OCI-LY1 (cell line): ENCODE data around the gene MFSD8.
"Not testable (repeated sequence)": the region's sequence is repeated elsewhere in the genome, so short reads cannot be mapped to it uniquely, and the experiment has no call there.

Experiments
- H2AFZ ChIP-seq: fragments of 200-600 bp; sonication (generic), shearing (Covaris generic); 2 replicates; pipeline ENCODE4 v1.6.0; 2014; ENCODE audit warnings: antibody characterized with exemption, mild to moderate bottlenecking, low read length
- H3F3A ChIP-seq: fragments of 200-600 bp; sonication (generic), shearing (Covaris generic); 2 replicates; pipeline ENCODE4 v1.6.0; 2014; ENCODE audit warnings: mild to moderate bottlenecking, antibody characterized with exemption, low read length, moderate library complexity; ENCODE audit not compliant: insufficient read depth
- H3K27ac ChIP-seq: fragments of 200-600 bp; sonication (generic); 2 replicates; pipeline ENCODE4 v1.5.1; 2014; ENCODE audit warnings: low read length, mixed run types, mild to moderate bottlenecking, low read depth; ENCODE audit not compliant: poor library complexity, severe bottlenecking
- H3K27me3 ChIP-seq: fragments of 200-600 bp; sonication (generic); 2 replicates; pipeline ENCODE4 v1.6.0; 2014; ENCODE audit warnings: antibody characterized with exemption, mild to moderate bottlenecking, low read length, moderate library complexity; ENCODE audit not compliant: insufficient read depth
- H3K36me3 ChIP-seq: fragments of 200-600 bp; sonication (generic); 2 replicates; pipeline ENCODE4 v1.6.1; 2014; ENCODE audit warnings: mild to moderate bottlenecking, antibody characterized with exemption, low read length, moderate library complexity, mixed read lengths; ENCODE audit not compliant: insufficient read depth
- H3K4me1 ChIP-seq: fragments of 200-600 bp; sonication (generic); 2 replicates; pipeline ENCODE4 v1.5.1; 2014; ENCODE audit warnings: mild to moderate bottlenecking, low read length, moderate library complexity; ENCODE audit not compliant: insufficient read depth, severe bottlenecking
- H3K4me2 ChIP-seq: fragments of 200-600 bp; sonication (generic), shearing (Covaris generic); 2 replicates; pipeline ENCODE4 v1.6.1; 2014; ENCODE audit warnings: low read length
- H3K4me3 ChIP-seq: fragments of 200-600 bp; sonication (generic); 2 replicates; pipeline ENCODE4 v1.5.1; 2014; ENCODE audit warnings: low read length, low read depth, mild to moderate bottlenecking, mixed read lengths; ENCODE audit not compliant: poor library complexity, severe bottlenecking
- H3K79me2 ChIP-seq: fragments of 200-600 bp; shearing (Covaris generic); 2 replicates; pipeline ENCODE4 v1.6.1; 2016; ENCODE audit warnings: mixed run types, low read length, mixed read lengths; ENCODE audit not compliant: insufficient read depth
- H3K9ac ChIP-seq: fragments of 200-600 bp; sonication (generic), shearing (Covaris generic); 2 replicates; pipeline ENCODE4 v1.6.1; 2014; ENCODE audit warnings: mild to moderate bottlenecking, low read length, mixed read lengths
- H3K9me2 ChIP-seq: fragments of 200-600 bp; sonication (generic), shearing (Covaris generic); 2 replicates; pipeline ENCODE4 v1.6.1; 2014; ENCODE audit warnings: low read depth, mild to moderate bottlenecking, low read length, mixed read lengths
- H3K9me3 ChIP-seq: fragments of 200-600 bp; shearing (Covaris generic); 2 replicates; pipeline ENCODE4 v1.6.1; 2014; ENCODE audit warnings: low read length, mixed read lengths
- H4K20me1 ChIP-seq: fragments of 200-600 bp; sonication (generic), shearing (Covaris generic); 2 replicates; pipeline ENCODE4 v1.6.0; 2016; ENCODE audit warnings: mild to moderate bottlenecking, low read length; ENCODE audit not compliant: insufficient read depth
- CTCF ChIP-seq: fragments of 200-600 bp; sonication (generic), shearing (Covaris generic); IDR thresholded peaks from 2 replicates; pipeline ENCODE4 v1.5.1; 2017; ENCODE audit warnings: mild to moderate bottlenecking, antibody characterized with exemption, low read length, moderate library complexity, mixed read lengths
- EZH2 ChIP-seq: fragments of 200-600 bp; sonication (generic), shearing (Covaris generic); IDR thresholded peaks from 2 replicates; pipeline ENCODE4 v1.8.0; 2017; ENCODE audit warnings: borderline replicate concordance, mixed run types, mild to moderate bottlenecking, antibody characterized with exemption, low read length, moderate library complexity, mixed read lengths

The MFSD8 gene

GRCh38 chr4:127997534-127998388, 32.8 kb upstream of the MFSD8 start:
- no peaks in the 10 kb centered on the region for H3F3A ChIP-seq
- no peak overlapping the region for H3K9ac ChIP-seq
- H4K20me1 ChIP-seq = no peaks in the 10 kb centered on the region
- no peak overlapping the region for H3K4me2 ChIP-seq
- no peaks in the 10 kb centered on the region for H3K27me3 ChIP-seq
- no peaks in the 10 kb centered on the region for H3K4me1 ChIP-seq
- H3K9me2 ChIP-seq = no peaks in the 10 kb centered on the region
- no peak overlapping the region for H2AFZ ChIP-seq
- H3K9me3 ChIP-seq = peaks cover 7% of the 10 kb centered on the region; the same call in 1 of the 2 replicates
- no peak overlapping the region for H3K27ac ChIP-seq
- TF ChIP-seq EZH2 = no peak
- peak; percentile 58 for TF ChIP-seq CTCF
- 0 out of 2 replicates have a peak, but pooled peaks cover 2% of the 10 kb centered on the region for H3K79me2 ChIP-seq
- H3K4me3 ChIP-seq = no peak overlapping the region
- peaks cover 37% of the 10 kb centered on the region for H3K36me3 ChIP-seq

- H3K36me3 ChIP-seq = peaks cover 35% of the 10 kb centered on the region
These were observed 31.5 kb upstream of the MFSD8 start for GRCh38 chr4:127996521-127996920.

GRCh38 chr4:127995776-127996175, 30.8 kb upstream of the MFSD8 start:
- Histone ChIP-seq H3K9me3 (peaks cover 7% of the 10 kb centered on the region; the same call in 1 of the 2 replicates), H3K9me2 (no peaks in the 10 kb centered on the region), H3K27ac (no peak overlapping the region), H3K27me3 (no peaks in the 10 kb centered on the region), H3K9ac (no peak overlapping the region), H2AFZ (no peak overlapping the region), H3K4me2 (no peak overlapping the region), H3K36me3 (peaks cover 35% of the 10 kb centered on the region), H3K4me3 (no peak overlapping the region), H4K20me1 (no peaks in the 10 kb centered on the region), H3K79me2 (no peaks in the 10 kb centered on the region), H3F3A (no peaks in the 10 kb centered on the region), H3K4me1 (no peaks in the 10 kb centered on the region)
- TF ChIP-seq CTCF = no peak
- no peak for TF ChIP-seq EZH2

More at GRCh38 chr4:127996521-127996920, 31.5 kb upstream of the MFSD8 start:
- H3K9me2 ChIP-seq, H3K4me3 ChIP-seq, H4K20me1 ChIP-seq, H3K79me2 ChIP-seq, H3K27ac ChIP-seq, H3K27me3 ChIP-seq, H3F3A ChIP-seq, H3K4me1 ChIP-seq, H2AFZ ChIP-seq, H3K9ac ChIP-seq, H3K4me2 ChIP-seq, H3K9me3 ChIP-seq: not testable (repeated sequence)

- H3K27ac ChIP-seq = no peak overlapping the region
- no peaks in the 10 kb centered on the region for H3K79me2 ChIP-seq
- H2AFZ ChIP-seq = no peak overlapping the region
- peaks cover 25% of the 10 kb centered on the region for H3K36me3 ChIP-seq
- no peaks in the 10 kb centered on the region for H3F3A ChIP-seq
- TF ChIP-seq EZH2 (no peak), CTCF (no peak)
- H4K20me1 ChIP-seq = no peaks in the 10 kb centered on the region
- H3K4me1 ChIP-seq = no peaks in the 10 kb centered on the region
- H3K9me2 ChIP-seq = no peaks in the 10 kb centered on the region
- no peak overlapping the region for H3K4me2 ChIP-seq
- no peaks in the 10 kb centered on the region for H3K27me3 ChIP-seq
- H3K9ac ChIP-seq = no peak overlapping the region
- no peaks in the 10 kb centered on the region for H3K9me3 ChIP-seq
- H3K4me3 ChIP-seq = no peak overlapping the region
These were observed 28.2 kb upstream of the MFSD8 start for GRCh38 chr4:127993151-127993550.
